HepG2 (cell line): ENCODE measurements around the gene APOC4. TPM values are rescaled to one million over a fixed set of nuclear protein-coding genes. Genes with fewer than 3 reads are reported as not detected.

Experiments used
- ARNT2 ChIP-seq: sonication (generic); formaldehyde crosslinking; IDR thresholded peaks from 2 replicates; pipeline ENCODE4 v1.8.0; 2022; ENCODE audit warnings: mild to moderate bottlenecking, low read depth, missing genetic modification reagents, moderate library complexity
- DR1 ChIP-seq: sonication (generic); formaldehyde crosslinking; IDR thresholded peaks from 2 replicates; pipeline ENCODE4 v1.8.0; 2021; ENCODE audit warnings: mild to moderate bottlenecking, missing genetic modification reagents, inconsistent platforms
- ERF ChIP-seq: IDR thresholded peaks from 2 replicates; pipeline ENCODE4 v1.6.1; 2018; ENCODE audit warnings: missing biosample characterization, missing genetic modification reagents
- GZF1 ChIP-seq: sonication (generic); formaldehyde crosslinking; IDR thresholded peaks from 2 replicates; pipeline ENCODE4 v1.5.1; 2020; ENCODE audit warnings: mild to moderate bottlenecking, missing genetic modification reagents
- HOXA5 ChIP-seq: sonication (generic); formaldehyde crosslinking; IDR thresholded peaks from 2 replicates; pipeline ENCODE4 v1.4.0; 2020; ENCODE audit warnings: missing genetic modification reagents
- MAF1 ChIP-seq: sonication (generic); formaldehyde crosslinking; IDR thresholded peaks from 2 replicates; pipeline ENCODE4 v1.5.0; 2020; ENCODE audit warnings: missing genetic modification reagents, borderline replicate concordance
- PREB ChIP-seq: sonication (generic); formaldehyde crosslinking; IDR thresholded peaks from 2 replicates; pipeline ENCODE4 v1.4.0; 2020; ENCODE audit warnings: missing genetic modification reagents
- REXO4 ChIP-seq: sonication (generic); formaldehyde crosslinking; IDR thresholded peaks from 2 replicates; pipeline ENCODE4 v1.8.0; 2022; ENCODE audit warnings: missing genetic modification reagents, mild to moderate bottlenecking, borderline replicate concordance
- ZNF136 ChIP-seq: sonication (generic); formaldehyde crosslinking; IDR thresholded peaks from 2 replicates; pipeline ENCODE4 v1.8.1; 2022; ENCODE audit warnings: low read depth, mild to moderate bottlenecking, moderate library complexity, missing genetic modification reagents
- ZNF646 ChIP-seq: sonication (generic); formaldehyde crosslinking; IDR thresholded peaks from 2 replicates; pipeline ENCODE4 v1.9.0; 2021; ENCODE audit warnings: mild to moderate bottlenecking, missing genetic modification reagents
- ZNF703 ChIP-seq: sonication (generic); formaldehyde crosslinking; IDR thresholded peaks from 2 replicates; pipeline ENCODE4 v1.5.1; 2020; ENCODE audit warnings: missing genetic modification reagents, mild to moderate bottlenecking, moderate library complexity, borderline replicate concordance
- ZNF777 ChIP-seq: sonication (generic); formaldehyde crosslinking; IDR thresholded peaks from 2 replicates; pipeline ENCODE4 v1.4.0; 2020; ENCODE audit warnings: missing genetic modification reagents
- polyA plus RNA-seq, 8 experiments: library from polyadenylated mRNA; depleted of rRNA in 3 of 8; stranded (reverse) in 7 of 8; unstranded in 1 of 8; fragments of >200 nt; fragmentation: Illumina TruSeq in 4 of 8; extraction: Trizol in 4 of 8; gene quantifications; 2 replicates each; pipeline versions ENCODE4 v1.2.1 to v1.2.3, GENCODE V29; 2011 to 2016; ENCODE audit warnings: low read depth in 4 of 8, missing spikeins in 1 of 8, mixed read lengths in 1 of 8; ENCODE audit not compliant: insufficient read depth in 1 of 8
- total RNA-seq, 5 experiments: library from RNA; depleted of rRNA; stranded (reverse); fragments of >200 nt; fragmentation: Illumina TruSeq; extraction: Trizol; gene quantifications; 2 replicates each; pipeline ENCODE4 v1.2.3, GENCODE V29; 2016; ENCODE audit warnings: low read depth in 1 of 5
- TF ChIP-seq, protein P1 (sequence below): sonication (generic); formaldehyde crosslinking; IDR thresholded peaks from 2 replicates; pipeline ENCODE4 v1.4.0; 2020; ENCODE audit warnings: missing genetic modification reagents, borderline replicate concordance
- TF ChIP-seq, protein P2 (sequence below): IDR thresholded peaks from 2 replicates; pipeline ENCODE4 v1.6.1; 2016; ENCODE audit warnings: control low read depth
- TF ChIP-seq, protein P3 (sequence below): sonication (generic); formaldehyde crosslinking; IDR thresholded peaks from 2 replicates; pipeline ENCODE4 v1.8.1; 2022; ENCODE audit warnings: mild to moderate bottlenecking, missing genetic modification reagents

APOC4 gene
- total and polyA plus RNA-seq, 2 of the 13 experiments (the other 11 are each of a cell fraction or from before 2014, with no cell fraction given), result 0.46 TPM; not detected in 1

DNA sequence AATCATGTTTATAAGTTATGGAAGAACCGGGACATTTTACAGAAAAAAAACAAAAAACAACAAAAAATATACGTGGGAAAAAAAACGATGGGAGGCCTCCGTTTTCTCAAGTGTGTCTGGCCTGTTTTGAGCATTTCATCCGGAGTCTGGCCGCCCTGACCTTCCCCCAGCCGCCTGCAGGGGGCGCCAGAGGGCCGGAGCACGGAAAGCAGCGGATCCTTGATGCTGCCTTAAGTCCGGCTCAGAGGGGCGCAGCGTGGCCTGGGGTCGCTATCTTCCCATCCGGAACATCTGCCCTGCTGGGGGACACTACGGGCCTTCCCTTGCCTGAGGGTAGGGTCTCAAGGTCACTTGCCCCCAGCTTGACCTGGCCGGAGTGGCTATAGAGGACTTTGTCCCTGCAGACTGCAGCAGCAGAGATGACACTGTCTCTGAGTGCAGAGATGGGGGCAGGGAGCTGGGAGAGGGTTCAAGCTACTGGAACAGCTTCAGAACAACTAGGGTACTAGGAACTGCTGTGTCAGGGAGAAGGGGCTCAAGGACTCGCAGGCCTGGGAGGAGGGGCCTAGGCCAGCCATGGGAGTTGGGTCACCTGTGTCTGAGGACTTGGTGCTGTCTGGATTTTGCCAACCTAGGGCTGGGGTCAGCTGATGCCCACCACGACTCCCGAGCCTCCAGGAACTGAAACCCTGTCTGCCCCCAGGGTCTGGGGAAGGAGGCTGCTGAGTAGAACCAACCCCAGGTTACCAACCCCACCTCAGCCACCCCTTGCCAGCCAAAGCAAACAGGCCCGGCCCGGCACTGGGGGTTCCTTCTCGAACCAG is 38.2 kb upstream of the APOC4 start (continued):
- TF ChIP-seq PREB (CRISPR knock-in tag) (no peak), HOXA5 (CRISPR knock-in tag) (peak; percentile 63; the same call in 1 of the 2 replicates), REXO4 (no peak), DR1 (CRISPR knock-in tag) (no peak; the same call in 1 of the 2 replicates), ARNT2 (peak; percentile 62), ZNF703 (CRISPR knock-in tag) (peak; percentile 88; the same call in 1 of the 2 replicates), ZNF136 (no peak; the same call in 1 of the 2 replicates), ERF (CRISPR knock-in tag) (peak; percentile 71; the same call in 1 of the 2 replicates), GZF1 (CRISPR knock-in tag) (no peak), ZNF646 (CRISPR knock-in tag) (no peak), MAF1 (CRISPR knock-in tag) (no peak; the same call in 1 of the 2 replicates), ZNF777 (CRISPR knock-in tag) (no peak)
- TF ChIP-seq, protein P1, sequence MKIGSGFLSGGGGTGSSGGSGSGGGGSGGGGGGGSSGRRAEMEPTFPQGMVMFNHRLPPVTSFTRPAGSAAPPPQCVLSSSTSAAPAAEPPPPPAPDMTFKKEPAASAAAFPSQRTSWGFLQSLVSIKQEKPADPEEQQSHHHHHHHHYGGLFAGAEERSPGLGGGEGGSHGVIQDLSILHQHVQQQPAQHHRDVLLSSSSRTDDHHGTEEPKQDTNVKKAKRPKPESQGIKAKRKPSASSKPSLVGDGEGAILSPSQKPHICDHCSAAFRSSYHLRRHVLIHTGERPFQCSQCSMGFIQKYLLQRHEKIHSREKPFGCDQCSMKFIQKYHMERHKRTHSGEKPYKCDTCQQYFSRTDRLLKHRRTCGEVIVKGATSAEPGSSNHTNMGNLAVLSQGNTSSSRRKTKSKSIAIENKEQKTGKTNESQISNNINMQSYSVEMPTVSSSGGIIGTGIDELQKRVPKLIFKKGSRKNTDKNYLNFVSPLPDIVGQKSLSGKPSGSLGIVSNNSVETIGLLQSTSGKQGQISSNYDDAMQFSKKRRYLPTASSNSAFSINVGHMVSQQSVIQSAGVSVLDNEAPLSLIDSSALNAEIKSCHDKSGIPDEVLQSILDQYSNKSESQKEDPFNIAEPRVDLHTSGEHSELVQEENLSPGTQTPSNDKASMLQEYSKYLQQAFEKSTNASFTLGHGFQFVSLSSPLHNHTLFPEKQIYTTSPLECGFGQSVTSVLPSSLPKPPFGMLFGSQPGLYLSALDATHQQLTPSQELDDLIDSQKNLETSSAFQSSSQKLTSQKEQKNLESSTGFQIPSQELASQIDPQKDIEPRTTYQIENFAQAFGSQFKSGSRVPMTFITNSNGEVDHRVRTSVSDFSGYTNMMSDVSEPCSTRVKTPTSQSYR, result peak; percentile 97
- TF ChIP-seq, protein P2, sequence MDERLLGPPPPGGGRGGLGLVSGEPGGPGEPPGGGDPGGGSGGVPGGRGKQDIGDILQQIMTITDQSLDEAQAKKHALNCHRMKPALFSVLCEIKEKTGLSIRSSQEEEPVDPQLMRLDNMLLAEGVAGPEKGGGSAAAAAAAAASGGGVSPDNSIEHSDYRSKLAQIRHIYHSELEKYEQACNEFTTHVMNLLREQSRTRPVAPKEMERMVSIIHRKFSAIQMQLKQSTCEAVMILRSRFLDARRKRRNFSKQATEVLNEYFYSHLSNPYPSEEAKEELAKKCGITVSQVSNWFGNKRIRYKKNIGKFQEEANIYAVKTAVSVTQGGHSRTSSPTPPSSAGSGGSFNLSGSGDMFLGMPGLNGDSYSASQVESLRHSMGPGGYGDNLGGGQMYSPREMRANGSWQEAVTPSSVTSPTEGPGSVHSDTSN, result no peak
- TF ChIP-seq, protein P3, sequence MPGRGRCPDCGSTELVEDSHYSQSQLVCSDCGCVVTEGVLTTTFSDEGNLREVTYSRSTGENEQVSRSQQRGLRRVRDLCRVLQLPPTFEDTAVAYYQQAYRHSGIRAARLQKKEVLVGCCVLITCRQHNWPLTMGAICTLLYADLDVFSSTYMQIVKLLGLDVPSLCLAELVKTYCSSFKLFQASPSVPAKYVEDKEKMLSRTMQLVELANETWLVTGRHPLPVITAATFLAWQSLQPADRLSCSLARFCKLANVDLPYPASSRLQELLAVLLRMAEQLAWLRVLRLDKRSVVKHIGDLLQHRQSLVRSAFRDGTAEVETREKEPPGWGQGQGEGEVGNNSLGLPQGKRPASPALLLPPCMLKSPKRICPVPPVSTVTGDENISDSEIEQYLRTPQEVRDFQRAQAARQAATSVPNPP (CRISPR knock-in tag), result 0 out of 2 replicates have a peak, but pooled peaks have one; percentile 49
